ENCODE data around the gene RANBP3L. TPM values are rescaled to one million over a fixed set of nuclear protein-coding genes. Genes with fewer than 3 reads are reported as not detected.

The RANBP3L gene
- polyA plus RNA-seq, 1 donor = 0.60 TPM

DNA sequence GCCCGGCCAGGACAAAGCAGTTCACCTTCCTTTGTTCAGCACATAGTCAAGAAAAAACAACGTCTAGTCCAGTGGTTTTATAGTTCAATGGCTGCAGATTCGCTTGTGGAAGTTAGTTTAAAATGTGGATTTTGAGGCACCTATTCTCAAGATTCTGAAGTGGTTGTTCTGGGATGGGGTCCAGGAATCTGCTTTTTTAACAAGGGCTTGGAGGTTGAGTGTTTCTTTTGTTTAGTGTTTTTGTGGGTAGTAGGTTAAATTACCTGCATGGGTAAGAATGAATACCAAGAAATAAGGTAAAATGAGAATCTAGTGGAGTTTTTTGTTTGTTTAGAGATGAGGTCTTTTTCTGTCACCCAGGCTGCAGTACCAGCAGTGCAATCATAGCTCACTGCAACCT lies 31.5 kb downstream of the RANBP3L start:
- H3K27me3 ChIP-seq (ENCODE audit: control insufficient read depth, insufficient read depth, low read length) = no peaks in the 10 kb centered on the region
- H3K27ac ChIP-seq (ENCODE audit: low read length) = no peak overlapping the region
- WGBS (ENCODE audit: insufficient coverage, low lambda C conversion rate) = 100% methylated on average over 1 of the region's 3 CpGs
- no peaks in the 10 kb centered on the region for H3K9me3 ChIP-seq (ENCODE audit: control insufficient read depth, low read depth, low read length)
- no peaks in the 10 kb centered on the region for H3K4me1 ChIP-seq (ENCODE audit: control insufficient read depth, insufficient read depth, low read length)
- H3K4me3 ChIP-seq (ENCODE audit: low read length) = no peak overlapping the region
- H3K36me3 ChIP-seq (ENCODE audit: control insufficient read depth, insufficient read depth, low read length) = no peaks in the 10 kb centered on the region
- DNase-seq = no peak

DNA sequence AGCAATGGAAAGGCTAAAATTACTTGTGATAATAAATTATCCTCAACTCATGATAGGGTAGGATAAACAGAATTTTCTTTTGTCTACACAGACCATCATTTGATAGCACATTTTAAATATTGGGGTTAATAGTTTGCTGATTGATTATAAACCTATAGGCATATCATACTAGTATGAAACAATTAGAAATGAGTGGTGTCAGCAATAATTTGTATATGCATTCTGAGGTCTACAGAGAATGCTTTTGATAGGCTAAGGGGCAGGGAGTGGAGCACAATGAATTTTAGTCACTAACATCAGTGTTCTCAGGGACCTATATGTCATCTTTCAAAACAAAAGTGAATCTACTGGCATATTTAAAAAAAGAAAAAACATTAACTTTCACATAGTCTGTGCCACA lies 32.2 kb downstream of the RANBP3L start:
- no peak for DNase-seq
- no peak overlapping the region for H3K27ac ChIP-seq (ENCODE audit: low read length)
- no peaks in the 10 kb centered on the region for H3K9me3 ChIP-seq (ENCODE audit: control insufficient read depth, low read depth, low read length)
- no peaks in the 10 kb centered on the region for H3K4me1 ChIP-seq (ENCODE audit: control insufficient read depth, insufficient read depth, low read length)
- H3K4me3 ChIP-seq (ENCODE audit: low read length) = no peak overlapping the region
- H3K36me3 ChIP-seq (ENCODE audit: control insufficient read depth, insufficient read depth, low read length) = no peaks in the 10 kb centered on the region
- H3K27me3 ChIP-seq (ENCODE audit: control insufficient read depth, insufficient read depth, low read length) = no peaks in the 10 kb centered on the region

DNA sequence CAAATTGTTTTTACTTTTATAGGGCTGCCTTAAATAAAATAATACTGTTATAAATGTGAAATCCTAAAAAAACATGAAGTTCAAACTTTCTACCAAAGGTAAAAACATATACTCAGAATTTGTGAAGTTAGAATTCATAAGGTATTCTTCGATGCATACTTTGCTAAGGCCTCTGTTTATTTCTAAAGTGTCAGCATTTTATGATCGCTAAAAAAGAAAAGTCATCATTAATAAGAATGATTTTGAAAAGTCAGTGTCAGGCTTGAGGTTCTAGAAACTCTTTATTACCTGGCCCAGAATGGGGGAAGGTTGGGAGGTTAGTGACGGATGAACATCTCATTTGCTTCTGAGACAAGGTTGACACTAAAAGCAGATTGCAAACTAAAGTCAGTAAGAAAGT lies 33.8 kb downstream of the RANBP3L start:
- H3K9me3 ChIP-seq (ENCODE audit: control insufficient read depth, low read depth, low read length) = no peaks in the 10 kb centered on the region
- no peaks in the 10 kb centered on the region for H3K36me3 ChIP-seq (ENCODE audit: control insufficient read depth, insufficient read depth, low read length)
- no peak overlapping the region for H3K4me3 ChIP-seq (ENCODE audit: low read length)
- H3K27me3 ChIP-seq (ENCODE audit: control insufficient read depth, insufficient read depth, low read length) = no peaks in the 10 kb centered on the region
- no peak overlapping the region for H3K27ac ChIP-seq (ENCODE audit: low read length)
- no peaks in the 10 kb centered on the region for H3K4me1 ChIP-seq (ENCODE audit: control insufficient read depth, insufficient read depth, low read length)
- no peak for DNase-seq
- WGBS (ENCODE audit: insufficient coverage, low lambda C conversion rate) = 100% methylated on average over 2 of the region's 3 CpGs

DNA sequence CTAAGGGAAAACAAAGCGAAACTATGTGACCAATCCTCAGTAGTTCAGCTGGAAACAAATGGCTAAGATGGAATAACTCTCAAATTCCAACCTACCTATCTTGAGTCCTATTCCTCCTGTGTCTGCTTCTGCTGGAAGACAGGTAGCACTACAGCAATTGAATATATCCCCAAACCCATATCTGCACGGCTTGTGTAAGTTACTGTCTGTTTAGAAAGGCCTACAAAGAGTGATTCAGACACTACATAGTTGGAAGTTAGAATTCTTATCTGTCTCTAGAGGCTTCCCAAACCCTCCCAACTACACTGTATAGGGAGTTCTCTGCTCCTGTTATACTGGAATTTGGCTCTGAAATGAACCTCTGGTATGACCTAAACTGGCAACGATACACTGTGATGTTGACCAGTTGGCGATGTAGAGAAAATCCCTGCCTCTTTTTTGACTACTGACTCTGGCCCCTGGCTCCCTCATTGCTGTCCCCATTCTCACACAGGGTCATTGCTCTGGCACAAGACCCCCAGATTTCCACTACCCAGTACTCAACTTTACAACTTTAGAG lies 37.4 kb downstream of the RANBP3L start:
- no CpG with 5 or more reads among the region's 4 CpGs for WGBS (ENCODE audit: insufficient coverage, low lambda C conversion rate)
- DNase-seq = no peak
- H3K9me3 ChIP-seq (ENCODE audit: control insufficient read depth, low read depth, low read length) = no peaks in the 10 kb centered on the region
- no peaks in the 10 kb centered on the region for H3K36me3 ChIP-seq (ENCODE audit: control insufficient read depth, insufficient read depth, low read length)
- H3K4me3 ChIP-seq (ENCODE audit: low read length) = no peak overlapping the region
- no peaks in the 10 kb centered on the region for H3K27me3 ChIP-seq (ENCODE audit: control insufficient read depth, insufficient read depth, low read length)
- no peaks in the 10 kb centered on the region for H3K4me1 ChIP-seq (ENCODE audit: control insufficient read depth, insufficient read depth, low read length)
- no peak overlapping the region for H3K27ac ChIP-seq (ENCODE audit: low read length)

DNA sequence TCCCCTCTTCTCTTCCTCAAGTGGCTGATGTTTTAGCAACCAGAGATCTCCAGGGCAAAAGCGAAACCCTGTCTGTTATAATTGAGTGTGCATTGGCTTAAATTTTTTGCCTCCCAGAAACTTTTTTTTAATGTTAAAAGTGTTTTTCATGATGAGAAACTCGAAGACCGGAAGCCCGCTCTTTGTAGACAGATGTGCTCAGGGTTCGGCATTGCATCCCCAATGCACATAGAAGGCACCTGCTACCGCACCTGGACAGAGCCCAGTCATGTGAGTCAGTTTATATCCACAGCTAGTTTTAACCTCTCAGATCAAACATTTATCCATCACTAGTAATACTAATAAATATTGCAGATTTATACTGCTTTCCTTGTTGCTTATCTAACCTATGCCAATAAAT lies 40.5 kb downstream of the RANBP3L start:
- no peaks in the 10 kb centered on the region for H3K9me3 ChIP-seq (ENCODE audit: control insufficient read depth, low read depth, low read length)
- DNase-seq = no peak
- no peaks in the 10 kb centered on the region for H3K36me3 ChIP-seq (ENCODE audit: control insufficient read depth, insufficient read depth, low read length)
- no CpG with 5 or more reads among the region's 6 CpGs for WGBS (ENCODE audit: insufficient coverage, low lambda C conversion rate)
- no peak overlapping the region for H3K4me3 ChIP-seq (ENCODE audit: low read length)
- no peak overlapping the region for H3K27ac ChIP-seq (ENCODE audit: low read length)
- no peaks in the 10 kb centered on the region for H3K4me1 ChIP-seq (ENCODE audit: control insufficient read depth, insufficient read depth, low read length)
- H3K27me3 ChIP-seq (ENCODE audit: control insufficient read depth, insufficient read depth, low read length) = no peaks in the 10 kb centered on the region

DNA sequence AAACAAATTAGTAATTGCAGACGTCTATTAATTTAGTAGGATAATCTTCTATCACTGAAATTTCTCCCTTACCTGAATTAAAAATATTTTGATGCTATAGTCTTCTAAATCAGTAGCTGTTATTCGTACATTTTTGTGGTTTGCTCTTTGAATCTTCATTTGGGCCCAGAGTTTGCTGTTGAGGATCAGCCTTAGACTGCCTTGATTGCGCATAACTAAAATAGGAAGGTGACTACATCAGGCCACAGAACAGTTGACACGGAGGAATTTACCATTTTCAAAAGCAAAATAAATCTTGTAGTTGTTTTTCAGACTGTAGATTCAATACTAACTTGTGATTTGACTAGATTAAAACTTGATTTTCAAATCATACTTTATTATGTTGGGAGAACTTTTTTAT lies 48.1 kb downstream of the RANBP3L start:
- no peak for DNase-seq
- no peaks in the 10 kb centered on the region for H3K27me3 ChIP-seq (ENCODE audit: control insufficient read depth, insufficient read depth, low read length)
- no peaks in the 10 kb centered on the region for H3K36me3 ChIP-seq (ENCODE audit: control insufficient read depth, insufficient read depth, low read length)
- H3K4me1 ChIP-seq (ENCODE audit: control insufficient read depth, insufficient read depth, low read length) = no peaks in the 10 kb centered on the region
- H3K4me3 ChIP-seq (ENCODE audit: low read length) = no peak overlapping the region
- no peaks in the 10 kb centered on the region for H3K9me3 ChIP-seq (ENCODE audit: control insufficient read depth, low read depth, low read length)
- WGBS (ENCODE audit: insufficient coverage, low lambda C conversion rate) = 50% methylated on average over 2 of the region's 4 CpGs
- H3K27ac ChIP-seq (ENCODE audit: low read length) = no peak overlapping the region

DNA sequence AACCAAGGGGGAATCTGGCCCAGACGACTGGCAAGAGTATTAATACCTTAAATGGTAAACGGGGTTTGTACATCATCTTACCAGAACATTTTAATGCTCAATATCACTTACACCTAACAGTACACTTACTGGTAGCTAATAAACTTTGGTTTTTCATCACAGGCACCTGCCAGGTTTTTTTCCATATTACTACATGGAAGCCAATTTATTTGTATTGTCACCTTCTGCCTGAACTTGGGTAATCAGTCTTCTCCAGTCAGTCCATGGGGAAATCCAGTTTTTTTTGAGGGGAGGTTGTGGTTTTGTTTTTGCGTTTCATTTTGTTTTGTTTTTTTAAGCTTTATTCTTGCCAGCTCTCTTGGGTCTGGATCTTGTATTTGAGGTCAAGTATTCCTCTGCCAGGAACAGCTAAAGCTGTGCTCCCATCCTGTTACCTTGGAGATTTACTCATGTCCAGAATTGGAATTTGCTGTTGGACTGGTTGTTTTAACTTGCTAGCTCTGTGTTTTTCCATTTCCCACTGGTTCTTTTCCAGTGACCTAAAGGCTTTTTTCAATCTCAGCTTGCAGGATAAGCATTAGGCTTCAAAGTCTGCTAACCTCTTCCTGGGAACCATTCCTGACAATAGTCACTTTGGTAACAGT lies 48.9 kb downstream of the RANBP3L start:
- Histone ChIP-seq H3K9me3 (ENCODE audit: control insufficient read depth, low read depth, low read length) (no peaks in the 10 kb centered on the region), H3K36me3 (ENCODE audit: control insufficient read depth, insufficient read depth, low read length) (no peaks in the 10 kb centered on the region), H3K4me3 (ENCODE audit: low read length) (no peak overlapping the region), H3K27ac (ENCODE audit: low read length) (no peak overlapping the region), H3K4me1 (ENCODE audit: control insufficient read depth, insufficient read depth, low read length) (no peaks in the 10 kb centered on the region), H3K27me3 (ENCODE audit: control insufficient read depth, insufficient read depth, low read length) (no peaks in the 10 kb centered on the region)
- no CpG with 5 or more reads among the region's 3 CpGs for WGBS (ENCODE audit: insufficient coverage, low lambda C conversion rate)
- DNase-seq = no peak

DNA sequence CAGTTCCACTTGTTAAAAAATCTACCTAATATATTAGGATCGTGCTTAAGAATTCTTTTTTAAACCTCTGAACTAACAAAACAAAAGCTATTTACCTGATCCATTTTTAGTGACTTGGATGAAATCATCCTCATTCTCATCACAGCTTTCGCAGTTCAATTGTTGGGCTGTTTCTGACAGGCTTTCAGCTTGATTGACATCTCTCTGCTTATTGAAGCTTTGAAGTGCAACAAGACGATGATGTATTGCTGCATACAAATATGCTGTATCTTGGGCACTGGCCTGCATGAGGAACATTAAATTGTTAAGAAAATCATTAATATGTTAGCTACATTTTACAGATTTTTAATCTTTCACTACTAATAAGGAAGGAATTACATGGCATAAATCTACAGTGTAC lies 50.5 kb downstream of the RANBP3L start:
- Histone ChIP-seq H3K27me3 (ENCODE audit: control insufficient read depth, insufficient read depth, low read length) (no peaks in the 10 kb centered on the region), H3K9me3 (ENCODE audit: control insufficient read depth, low read depth, low read length) (no peaks in the 10 kb centered on the region), H3K4me1 (ENCODE audit: control insufficient read depth, insufficient read depth, low read length) (no peaks in the 10 kb centered on the region), H3K36me3 (ENCODE audit: control insufficient read depth, insufficient read depth, low read length) (no peaks in the 10 kb centered on the region), H3K4me3 (ENCODE audit: low read length) (no peak overlapping the region), H3K27ac (ENCODE audit: low read length) (no peak overlapping the region)
- no peak for DNase-seq
- 100% methylated on average over 1 of the region's 3 CpGs for WGBS (ENCODE audit: insufficient coverage, low lambda C conversion rate)

DNA sequence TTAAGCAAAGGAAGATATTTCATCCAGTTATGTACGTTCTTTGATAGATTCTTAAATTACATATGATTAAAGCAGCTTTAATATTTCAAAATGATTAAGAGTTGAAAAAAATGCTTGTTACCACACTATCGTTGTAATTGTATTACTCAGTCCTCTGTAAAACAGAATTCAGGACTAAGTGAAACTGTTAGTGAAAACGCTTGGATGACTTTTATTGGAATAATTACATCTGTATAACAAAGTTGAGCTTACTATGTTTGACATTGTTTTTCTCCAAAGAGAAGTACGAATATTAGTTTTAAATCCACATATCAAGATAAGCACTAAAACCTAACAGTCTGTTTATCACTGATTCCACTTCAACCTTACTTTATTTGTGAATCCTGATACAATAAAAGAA lies 51.3 kb downstream of the RANBP3L start:
- Histone ChIP-seq H3K27ac (ENCODE audit: low read length) (no peak overlapping the region), H3K4me1 (ENCODE audit: control insufficient read depth, insufficient read depth, low read length) (no peaks in the 10 kb centered on the region), H3K4me3 (ENCODE audit: low read length) (no peak overlapping the region), H3K27me3 (ENCODE audit: control insufficient read depth, insufficient read depth, low read length) (no peaks in the 10 kb centered on the region), H3K9me3 (ENCODE audit: control insufficient read depth, low read depth, low read length) (no peaks in the 10 kb centered on the region), H3K36me3 (ENCODE audit: control insufficient read depth, insufficient read depth, low read length) (no peaks in the 10 kb centered on the region)
- 86% methylated on average over 3 of the region's 4 CpGs for WGBS (ENCODE audit: insufficient coverage, low lambda C conversion rate)
- no peak for DNase-seq

DNA sequence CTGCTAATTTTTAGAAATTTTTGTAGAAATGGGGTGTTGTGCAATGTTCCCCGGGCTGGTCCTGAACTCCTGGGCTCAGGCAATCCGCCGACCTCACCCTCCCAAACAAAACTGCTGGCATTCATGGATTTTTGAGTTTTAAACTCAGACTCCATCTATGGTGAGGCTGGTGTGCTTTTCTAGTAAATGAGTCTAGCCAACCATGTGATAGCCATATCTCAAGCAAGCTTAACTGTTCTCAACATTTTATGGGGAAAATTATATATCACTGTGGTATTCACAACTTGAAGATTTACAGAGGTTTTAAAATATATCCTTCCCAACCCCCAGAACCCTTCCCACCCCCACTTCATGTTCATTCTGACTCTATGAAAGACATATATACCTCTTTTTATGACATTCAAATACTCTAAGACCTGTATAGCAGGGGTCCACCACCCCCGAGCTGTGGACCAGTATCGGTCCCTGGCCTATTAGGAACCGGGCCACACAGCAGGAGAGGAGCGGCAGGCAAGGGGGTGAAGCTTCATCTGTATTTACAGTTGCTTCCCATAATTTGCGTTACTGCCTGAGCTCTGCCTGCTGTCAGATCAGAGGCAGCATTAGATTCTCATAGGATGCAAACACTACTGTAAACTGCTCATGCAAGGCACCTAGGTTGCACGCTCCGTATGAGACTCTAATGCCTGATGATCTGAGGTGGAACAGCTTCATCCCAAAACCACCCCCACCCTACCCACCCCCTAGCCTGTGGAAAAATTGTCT lies 55.5 kb downstream of the RANBP3L start:
- Histone ChIP-seq H3K27ac (ENCODE audit: low read length) (no peak overlapping the region), H3K4me1 (ENCODE audit: control insufficient read depth, insufficient read depth, low read length) (peaks cover 7% of the 10 kb centered on the region), H3K36me3 (ENCODE audit: control insufficient read depth, insufficient read depth, low read length) (no peaks in the 10 kb centered on the region), H3K27me3 (ENCODE audit: control insufficient read depth, insufficient read depth, low read length) (no peaks in the 10 kb centered on the region), H3K9me3 (ENCODE audit: control insufficient read depth, low read depth, low read length) (no peaks in the 10 kb centered on the region), H3K4me3 (ENCODE audit: low read length) (no peak overlapping the region)
- no CpG with 5 or more reads among the region's 10 CpGs for WGBS (ENCODE audit: insufficient coverage, low lambda C conversion rate)
- DNase-seq = no peak

DNA sequence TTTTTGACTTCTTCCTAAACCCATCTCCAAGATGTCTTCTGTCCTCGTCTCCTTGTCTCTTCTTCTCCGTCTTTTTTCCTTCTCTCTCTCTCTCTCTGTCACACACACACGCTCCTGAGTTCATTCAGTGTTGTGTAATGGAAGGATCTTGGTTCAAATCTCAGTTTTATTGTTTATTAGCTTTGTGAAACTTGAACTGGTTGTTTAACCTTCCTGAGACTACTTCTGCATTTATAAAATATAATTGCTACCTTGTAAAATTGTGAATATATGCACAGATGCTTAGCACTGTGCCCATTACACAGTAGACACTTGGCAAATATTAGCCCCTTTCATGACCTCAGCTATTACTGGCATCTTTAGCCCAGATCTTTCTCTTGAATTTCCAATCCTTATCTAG lies 57.6 kb downstream of the RANBP3L start:
- Histone ChIP-seq H3K4me3 (ENCODE audit: low read length) (no peak overlapping the region), H3K9me3 (ENCODE audit: control insufficient read depth, low read depth, low read length) (no peaks in the 10 kb centered on the region), H3K27ac (ENCODE audit: low read length) (no peak overlapping the region), H3K36me3 (ENCODE audit: control insufficient read depth, insufficient read depth, low read length) (no peaks in the 10 kb centered on the region), H3K27me3 (ENCODE audit: control insufficient read depth, insufficient read depth, low read length) (no peaks in the 10 kb centered on the region), H3K4me1 (ENCODE audit: control insufficient read depth, insufficient read depth, low read length) (peaks cover 17% of the 10 kb centered on the region)
- DNase-seq = peak in 1 of 2 donors; percentile 6
- WGBS (ENCODE audit: insufficient coverage, low lambda C conversion rate) = 90% methylated on average over 3 of the region's 3 CpGs
